ENCODE measurements around the gene IRX4.
"Not testable (repeated sequence)": the region's sequence is repeated elsewhere in the genome, so short reads cannot be mapped to it uniquely, and the experiment has no call there.

The IRX4 gene

DNA sequence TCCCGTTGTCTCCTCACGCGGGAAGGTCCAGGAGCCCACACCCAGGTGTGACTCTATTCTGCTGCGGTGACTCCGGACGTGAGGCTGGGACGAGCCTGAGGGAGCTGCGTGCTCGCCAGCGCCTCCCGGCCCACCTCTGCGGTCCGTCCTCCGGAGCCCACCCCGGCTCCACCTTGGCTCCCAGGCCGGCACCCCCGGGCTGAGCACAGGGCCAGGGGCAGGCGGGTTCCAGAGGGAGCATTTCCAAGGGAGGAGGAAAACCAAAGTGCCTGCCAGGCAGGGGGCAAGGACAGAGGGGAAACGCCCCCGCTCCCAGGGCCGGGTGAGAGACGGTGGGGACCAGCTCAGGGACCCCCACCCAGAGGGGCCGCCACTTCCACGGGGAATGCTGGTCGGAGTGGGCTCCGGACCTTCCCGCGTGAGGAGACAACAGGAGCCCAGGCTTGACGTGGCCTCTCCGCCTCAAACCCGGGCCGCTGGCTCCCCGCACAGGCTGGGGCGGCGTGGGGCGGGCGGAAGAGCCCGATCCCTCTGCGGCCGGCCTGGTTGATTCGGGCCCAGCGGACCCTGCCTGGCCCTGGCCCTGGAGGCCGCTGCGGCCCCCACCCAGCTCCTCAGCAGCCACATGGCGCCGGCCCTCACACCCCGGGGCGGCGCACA, 26.0 kb downstream of the IRX4 start:
- DNase-seq: no peak

DNA sequence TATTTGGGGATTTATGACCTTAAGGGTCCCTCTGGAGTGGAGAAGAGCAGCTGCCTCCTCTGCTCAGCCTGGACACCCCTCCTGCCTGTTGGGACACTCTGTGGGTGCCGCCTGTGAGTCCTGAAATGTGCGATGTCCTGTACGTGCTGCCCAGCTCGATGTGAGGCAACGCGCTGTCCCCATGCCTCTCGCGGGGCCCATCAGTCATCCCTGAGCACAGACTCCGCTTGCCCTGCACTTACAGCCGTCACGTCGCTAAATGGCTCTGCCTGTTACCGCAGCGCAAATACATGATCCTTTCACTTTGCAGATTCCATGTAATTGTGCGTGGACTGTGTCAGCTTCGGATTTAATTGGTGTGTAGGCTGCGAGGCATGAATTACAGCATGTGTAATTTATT, 27.1 kb downstream of the IRX4 start:
- DNase-seq: no peak

- DNase-seq: no peak
Measured at GRCh38 chr5:1855075-1855474, 27.6 kb downstream of the IRX4 start.

- no peak for DNase-seq
Measured at GRCh38 chr5:1853531-1853930, 29.2 kb downstream of the IRX4 start.

- no peak for DNase-seq
Measured at GRCh38 chr5:1852324-1852947, 30.3 kb downstream of the IRX4 start.

GRCh38 chr5:1851290-1851934, 31.3 kb downstream of the IRX4 start:
- no peak for DNase-seq

- DNase-seq: no peak
Measured at GRCh38 chr5:1850324-1851154, 32.2 kb downstream of the IRX4 start.

GRCh38 chr5:1847611-1848010, 35.1 kb downstream of the IRX4 start:
- DNase-seq: no peak

GRCh38 chr5:1847056-1847455, 35.7 kb downstream of the IRX4 start:
- no peak for DNase-seq

- DNase-seq: no peak
Measured at GRCh38 chr5:1846583-1846982, 36.1 kb downstream of the IRX4 start.

GRCh38 chr5:1845696-1846095, 37.0 kb downstream of the IRX4 start:
- no peak for DNase-seq

GRCh38 chr5:1844708-1845436, 37.9 kb downstream of the IRX4 start:
- DNase-seq: no peak

GRCh38 chr5:1843761-1844160, 39.0 kb downstream of the IRX4 start:
- DNase-seq: not testable (repeated sequence)

DNA sequence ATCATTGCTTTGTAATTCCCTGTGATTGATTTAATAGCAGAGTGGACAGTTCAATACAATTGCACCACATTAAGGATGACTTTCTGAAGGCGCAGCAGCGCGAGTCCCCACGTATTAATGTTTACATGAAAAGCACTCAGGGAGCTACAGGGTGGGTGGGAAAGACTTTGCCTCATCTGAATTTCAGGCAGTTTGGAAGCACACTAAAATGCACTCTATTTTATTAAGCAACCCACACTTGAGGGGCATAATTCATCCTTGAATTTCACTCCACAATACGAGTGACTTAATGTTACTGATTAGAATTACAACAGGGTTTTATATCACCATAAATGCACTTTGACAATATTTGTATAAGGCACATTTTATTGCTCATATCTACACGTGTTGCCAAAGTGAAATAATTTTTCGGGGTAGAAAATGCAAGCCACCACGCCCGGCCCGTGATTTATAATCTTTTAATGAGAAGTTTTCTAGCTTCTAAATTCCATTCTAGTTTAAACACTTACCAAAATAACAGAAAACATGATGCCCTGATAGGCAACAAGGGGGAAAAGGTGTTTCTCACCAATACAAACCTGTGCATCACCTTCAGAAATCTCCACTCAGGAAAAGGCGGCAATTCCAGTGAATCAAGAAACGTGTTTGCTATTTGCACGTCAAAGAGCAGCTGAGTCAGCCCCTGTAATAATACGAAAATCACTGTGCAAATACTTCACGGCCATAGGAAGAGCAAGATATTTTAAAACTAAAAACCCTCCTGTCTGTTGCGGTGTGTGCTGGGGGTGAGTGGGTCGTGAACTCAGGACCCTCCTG, 40.5 kb downstream of the IRX4 start:
- DNase-seq: no peak

DNA sequence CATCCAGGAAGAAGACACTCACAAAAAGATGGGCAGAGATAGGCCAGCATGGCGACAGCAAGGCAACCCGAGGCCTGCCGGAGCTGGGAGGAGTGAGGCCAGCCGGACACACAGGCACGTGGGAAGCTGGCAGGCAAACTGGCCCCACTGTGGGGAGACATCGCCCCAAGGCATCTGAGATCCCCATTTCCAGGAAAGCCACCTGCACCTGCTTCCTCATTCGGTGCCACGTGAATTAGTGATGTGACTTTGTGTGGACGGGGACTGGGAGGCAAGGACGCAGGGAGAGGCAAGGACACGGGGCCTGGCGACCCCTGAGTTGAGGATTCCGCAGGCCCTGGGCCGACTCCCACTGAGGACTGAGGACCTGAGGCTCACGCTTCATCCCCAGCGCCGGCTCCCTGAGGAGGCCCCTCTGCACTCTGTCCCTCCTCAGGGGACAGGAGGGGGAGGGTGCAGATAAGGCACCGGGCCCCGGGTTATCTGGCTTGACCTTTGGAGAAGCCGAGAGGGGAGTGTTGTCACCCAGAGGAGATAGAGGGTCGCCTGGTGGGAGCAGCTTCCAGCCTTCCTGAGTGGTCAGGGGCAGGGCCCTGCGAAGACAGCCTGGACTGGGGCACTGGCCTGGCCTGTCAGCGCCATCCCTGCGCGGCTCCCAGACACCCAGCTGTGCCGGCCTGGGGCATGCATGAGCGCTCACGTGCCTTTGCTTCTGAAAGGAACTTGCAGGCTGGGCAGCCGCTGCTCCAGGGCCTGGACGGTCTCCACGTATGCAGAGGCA, 41.8 kb downstream of the IRX4 start:
- DNase-seq: no peak

- DNase-seq: no peak
Measured at GRCh38 chr5:1840071-1840547, 42.6 kb downstream of the IRX4 start.

- DNase-seq: no peak
Measured at GRCh38 chr5:1838013-1838412, 44.7 kb downstream of the IRX4 start.

DNA sequence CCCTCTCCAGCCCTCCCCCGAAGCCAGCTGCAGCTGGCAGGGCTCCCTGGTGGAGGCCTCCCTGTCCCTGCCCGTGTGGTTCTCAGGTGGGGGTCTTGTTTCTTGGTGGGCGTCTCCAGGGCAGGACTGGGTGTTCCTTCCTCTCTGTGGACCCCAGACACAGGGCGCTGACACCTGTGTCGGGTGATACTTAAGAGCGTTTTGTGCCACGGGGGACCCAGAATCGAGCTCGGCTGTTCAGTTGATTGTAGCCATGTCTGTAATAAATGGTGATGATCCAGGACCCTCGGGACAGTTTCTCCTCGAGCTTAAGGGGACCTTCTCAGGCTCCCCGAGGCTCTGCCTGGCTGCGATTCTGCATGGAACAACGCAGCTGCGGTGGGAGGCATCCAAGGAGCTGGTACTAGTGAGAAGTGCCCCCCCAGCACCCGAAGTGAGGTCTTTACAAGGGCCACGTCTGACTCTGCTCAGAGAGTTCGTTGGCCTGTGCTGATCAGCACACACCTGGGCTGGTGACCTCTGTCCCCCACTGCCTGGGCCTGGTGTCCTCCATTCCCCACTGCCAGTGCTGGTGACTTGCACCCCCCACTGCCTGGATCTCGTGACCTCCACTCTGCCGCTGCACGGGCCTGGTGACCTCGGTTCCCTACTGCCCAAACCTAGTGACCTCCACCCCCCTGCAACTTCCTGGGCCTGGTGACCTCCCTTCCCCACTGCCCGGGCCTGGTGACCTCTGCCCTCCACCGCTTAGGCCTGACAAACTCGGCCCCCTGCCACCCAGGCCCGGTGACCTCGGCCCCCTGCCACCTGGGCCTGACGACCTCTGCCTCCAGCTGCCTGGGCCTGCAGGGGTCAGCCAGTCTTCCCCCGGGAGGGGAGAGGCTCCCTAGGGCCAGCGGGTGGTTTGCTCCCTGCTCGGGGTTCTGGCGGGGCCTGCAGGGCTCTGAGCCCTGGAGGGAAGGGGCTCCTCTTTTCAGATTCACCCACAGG, 45.5 kb downstream of the IRX4 start:
- no peak for DNase-seq

DNA sequence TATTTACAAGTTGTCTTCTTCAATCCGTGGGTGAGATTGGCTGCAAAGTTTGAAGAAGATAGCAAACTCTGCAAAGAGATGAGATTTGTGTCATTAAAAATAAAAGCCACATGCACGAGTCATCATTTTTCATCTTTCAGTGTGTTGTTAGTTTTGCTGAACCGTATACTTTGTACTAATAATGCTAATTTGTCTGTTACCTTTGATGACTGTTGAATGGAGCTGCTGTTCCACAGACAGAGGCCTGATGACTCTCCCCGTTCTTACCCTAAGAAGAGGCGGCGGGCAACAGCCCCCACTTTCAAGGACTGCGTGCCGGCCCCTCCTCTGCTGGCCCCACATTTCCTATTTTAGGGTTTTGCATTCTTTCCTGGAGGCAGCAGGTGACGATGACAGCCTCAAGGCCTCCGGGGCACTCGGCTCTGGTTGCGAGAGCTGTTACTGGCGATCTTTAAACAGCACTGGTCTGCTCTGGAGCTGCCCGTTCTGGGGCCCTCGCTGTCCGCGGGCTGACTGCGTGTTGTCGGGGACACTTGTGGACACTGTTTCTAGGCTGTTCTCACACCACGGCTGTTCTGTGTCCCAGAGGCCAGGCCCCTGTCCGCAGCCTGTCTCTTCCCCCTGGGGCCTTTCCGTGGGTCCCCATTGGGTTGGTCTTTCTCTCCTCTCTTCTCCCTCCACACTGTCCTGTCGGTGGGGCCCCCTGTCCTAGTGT, 46.4 kb downstream of the IRX4 start:
- DNase-seq: no peak

All from hippocampal formation (tissue), 2 donors.